HepG2 (cell line): ENCODE data around the gene MICAL3.
"Not testable (repeated sequence)": the region's sequence is repeated elsewhere in the genome, so short reads cannot be mapped to it uniquely, and the experiment has no call there.

Experiments used
- NFE2 ChIP-seq: sonication (generic); formaldehyde crosslinking; IDR thresholded peaks from 2 replicates; pipeline ENCODE4 v1.4.0; 2020; ENCODE audit warnings: missing genetic modification reagents
- NKX3-1 ChIP-seq: sonication (generic); formaldehyde crosslinking; IDR thresholded peaks from 2 replicates; pipeline ENCODE4 v1.5.0; 2020; ENCODE audit warnings: missing genetic modification reagents
- TF ChIP-seq, protein P1 (sequence below): sonication (generic); formaldehyde crosslinking; IDR thresholded peaks from 2 replicates; pipeline ENCODE4 v1.8.1; 2023; ENCODE audit warnings: mild to moderate bottlenecking, missing genetic modification reagents

DNA sequence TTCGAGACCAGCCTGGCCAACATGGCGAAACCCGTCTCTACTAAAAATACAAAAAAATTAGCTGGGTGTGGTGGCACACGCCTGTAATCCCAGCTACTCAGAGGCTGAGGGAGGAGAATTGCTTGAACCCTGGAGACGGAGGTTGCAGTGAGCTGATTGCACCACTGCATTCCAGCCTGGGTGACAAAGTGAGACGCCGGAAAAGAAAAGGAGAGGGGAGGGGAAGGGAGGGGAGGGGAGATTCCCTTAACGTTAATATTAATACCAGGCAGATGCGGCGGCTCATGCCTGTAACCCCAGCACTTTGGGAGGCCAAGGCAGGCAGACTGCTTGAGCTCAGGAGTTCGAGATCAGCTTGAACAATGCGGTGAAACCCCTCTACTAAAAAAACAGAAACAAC lies 26.8 kb upstream of the MICAL3 start:
- not testable (repeated sequence) for TF ChIP-seq NKX3-1, NFE2 (CRISPR knock-in tag)
- TF ChIP-seq, protein P1, sequence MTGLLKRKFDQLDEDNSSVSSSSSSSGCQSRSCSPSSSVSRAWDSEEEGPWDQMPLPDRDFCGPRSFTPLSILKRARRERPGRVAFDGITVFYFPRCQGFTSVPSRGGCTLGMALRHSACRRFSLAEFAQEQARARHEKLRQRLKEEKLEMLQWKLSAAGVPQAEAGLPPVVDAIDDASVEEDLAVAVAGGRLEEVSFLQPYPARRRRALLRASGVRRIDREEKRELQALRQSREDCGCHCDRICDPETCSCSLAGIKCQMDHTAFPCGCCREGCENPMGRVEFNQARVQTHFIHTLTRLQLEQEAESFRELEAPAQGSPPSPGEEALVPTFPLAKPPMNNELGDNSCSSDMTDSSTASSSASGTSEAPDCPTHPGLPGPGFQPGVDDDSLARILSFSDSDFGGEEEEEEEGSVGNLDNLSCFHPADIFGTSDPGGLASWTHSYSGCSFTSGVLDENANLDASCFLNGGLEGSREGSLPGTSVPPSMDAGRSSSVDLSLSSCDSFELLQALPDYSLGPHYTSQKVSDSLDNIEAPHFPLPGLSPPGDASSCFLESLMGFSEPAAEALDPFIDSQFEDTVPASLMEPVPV (CRISPR knock-in tag): not testable (repeated sequence)
